22Rv1 (cell line): ENCODE results near the gene MAPKAPK5.

ENCODE experiments used
- H3K27ac ChIP-seq: fragments of 450-650 bp; 2 replicates; pipeline ENCODE4 v1.5.1; 2017
- CTCF ChIP-seq: fragments of 450-650 bp; IDR thresholded peaks from 2 replicates; pipeline ENCODE4 v1.5.1; 2017; ENCODE audit warnings: mild to moderate bottlenecking
- ZFX ChIP-seq: fragments of 450-650 bp; IDR thresholded peaks from 2 replicates; pipeline ENCODE4 v1.6.1; 2017; ENCODE audit warnings: antibody characterized with exemption, borderline replicate concordance

The MAPKAPK5 gene

GRCh38 chr12:111838353-111838752, 3.7 kb upstream of the MAPKAPK5 start:
- H3K27ac ChIP-seq, result no peak overlapping the region
- TF ChIP-seq ZFX (no peak), CTCF (no peak)

- TF ChIP-seq ZFX (no peak), CTCF (no peak)
- peak overlapping the region; percentile 94 for H3K27ac ChIP-seq
Measured at GRCh38 chr12:111840807-111841206, 1.2 kb upstream of the MAPKAPK5 start.

- no peak for TF ChIP-seq CTCF
Measured at GRCh38 chr12:111841236-111841749, 735 bp upstream of the MAPKAPK5 start.

GRCh38 chr12:111842556-111843396, 748 bp downstream of the MAPKAPK5 start:
- no peak for TF ChIP-seq CTCF
- H3K27ac ChIP-seq, result peak overlapping the region; percentile 94

More at GRCh38 chr12:111841236-111841749, 735 bp upstream of the MAPKAPK5 start:
- peak overlapping the region; percentile 94 for H3K27ac ChIP-seq

GRCh38 chr12:111846016-111846415, 4.0 kb downstream of the MAPKAPK5 start:
- H3K27ac ChIP-seq, result no peak overlapping the region
- TF ChIP-seq ZFX, result no peak
- TF ChIP-seq CTCF, result no peak

- no peak for TF ChIP-seq CTCF
- TF ChIP-seq ZFX, result no peak
- no peak overlapping the region for H3K27ac ChIP-seq
Measured at GRCh38 chr12:111850526-111850925, 8.5 kb downstream of the MAPKAPK5 start.

GRCh38 chr12:111858186-111858585, 16.2 kb downstream of the MAPKAPK5 start:
- H3K27ac ChIP-seq, result no peak overlapping the region
- TF ChIP-seq CTCF (no peak), ZFX (no peak)
